Activated CD4-positive, alpha-beta T cell treated with anti-CD3 and anti-CD28 coated beads for 36 hours (primary cell): ENCODE data around the gene CRADD. TPM values are rescaled to one million over a fixed set of nuclear protein-coding genes. Genes with fewer than 3 reads are reported as not detected.
"Not testable (repeated sequence)": the region's sequence is repeated elsewhere in the genome, so short reads cannot be mapped to it uniquely, and the experiment has no call there.

Experiments
- ATAC-seq: fragments of 200-7000 bp; cut with Tn5 transposase; one replicate; pipeline ENCODE4 v1.10.0; 2021; ENCODE audit warnings: mild to moderate bottlenecking, moderate library complexity
- CTCF ChIA-PET: fragments of 350-600 bp; sonication (Branson Sonifier 250); formaldehyde crosslinking; loops from one replicate; lab custom pipeline; 2021; ENCODE audit warnings: antibody characterized with exemption; lab: Charles Lee
- POLR2A ChIA-PET: fragments of 350-600 bp; sonication (Branson Sonifier 250); formaldehyde crosslinking; loops from one replicate; lab custom pipeline; 2021; ENCODE audit warnings: antibody characterized with exemption, inconsistent platforms; lab: Charles Lee
- DNase-seq: peaks from one replicate; pipeline ENCODE4 v3.0.0-alpha.2; 2020
- H3K27ac Mint-ChIP-seq: one replicate; pipeline ENCODE4 v1.8.0; 2021; ENCODE audit warnings: mixed read lengths
- H3K27me3 Mint-ChIP-seq: one replicate; pipeline ENCODE4 v1.8.0; 2021; ENCODE audit warnings: mixed read lengths
- H3K36me3 Mint-ChIP-seq: one replicate; pipeline ENCODE4 v1.8.0; 2021; ENCODE audit warnings: low read depth, mixed read lengths
- H3K4me1 Mint-ChIP-seq: one replicate; pipeline ENCODE4 v1.8.0; 2021; ENCODE audit warnings: mixed read lengths
- H3K4me3 Mint-ChIP-seq: one replicate; pipeline ENCODE4 v1.8.0; 2021; ENCODE audit warnings: mild to moderate bottlenecking, moderate library complexity, mixed read lengths
- H3K9me3 Mint-ChIP-seq: one replicate; pipeline ENCODE4 v1.8.0; 2021; ENCODE audit warnings: low read depth, mixed read lengths
- intact Hi-C, 2 experiments: fragments of 100-400 bp; cut with DNase I in 1 of 2; cut with micrococcal nuclease in 1 of 2; formaldehyde crosslinking; loops; one replicate each; pipeline versions ENCODE4 v1.14.2 to v1.15.1; 2022 to 2024; cut with DNase I, micrococcal nuclease
- total RNA-seq, 2 experiments: library from RNA; stranded (reverse); gene quantifications; one replicate each; pipeline ENCODE4 v1.2.3, GENCODE V29; 2021

CRADD gene
- total RNA-seq, 2 experiments from 2014 or later, result 5.7 to 7.8 TPM

GRCh38 chr12:93748672-93749383 lies 71.7 kb downstream of the CRADD start:
- Mint-ChIP-seq H3K4me1 (peaks cover 8% of the 10 kb centered on the region), H3K27me3 (no peaks in the 10 kb centered on the region), H3K4me3 (no peak overlapping the region), H3K9me3 (peaks cover 11% of the 10 kb centered on the region), H3K27ac (no peak overlapping the region), H3K36me3 (peaks cover 10% of the 10 kb centered on the region)
- DNase-seq (no peak), ATAC-seq (no peak)
- CTCF ChIA-PET, result interaction anchor here (1.5 kb wide), 1 partner anchor 354 kb away, joined by 4 read pairs; no protein-coding TSS in a partner anchor
- intact Hi-C loops, result loop anchor here (10.0 kb wide), 1 partner anchor 244 kb away; no protein-coding TSS in a partner anchor
- POLR2A ChIA-PET, result no interaction called here

- DNase-seq (no peak), ATAC-seq (no peak)
- H3K36me3 Mint-ChIP-seq, result peaks cover 15% of the 10 kb centered on the region
- intact Hi-C loops, result loop anchor here (10.0 kb wide), 1 partner anchor 245 kb away; no protein-coding TSS in a partner anchor
- H3K27me3 Mint-ChIP-seq, result no peaks in the 10 kb centered on the region
- H3K4me3 Mint-ChIP-seq, result no peak overlapping the region
- peaks cover 14% of the 10 kb centered on the region for H3K9me3 Mint-ChIP-seq
- no peak overlapping the region for H3K27ac Mint-ChIP-seq
- peaks cover 8% of the 10 kb centered on the region for H3K4me1 Mint-ChIP-seq
- CTCF ChIA-PET, result interaction anchor here (1.5 kb wide), 1 partner anchor 353 kb away, joined by 4 read pairs; no protein-coding TSS in a partner anchor
- POLR2A ChIA-PET, result no interaction called here
Measured at GRCh38 chr12:93749515-93749914, 72.3 kb downstream of the CRADD start.

GRCh38 chr12:93750056-93750455 lies 72.9 kb downstream of the CRADD start:
- H3K9me3 Mint-ChIP-seq, result peaks cover 18% of the 10 kb centered on the region
- no peak overlapping the region for H3K27ac Mint-ChIP-seq
- ATAC-seq (no peak), DNase-seq (no peak)
- H3K36me3 Mint-ChIP-seq, result peaks cover 15% of the 10 kb centered on the region
- H3K4me1 Mint-ChIP-seq, result peaks cover 8% of the 10 kb centered on the region
- no peaks in the 10 kb centered on the region for H3K27me3 Mint-ChIP-seq
- H3K4me3 Mint-ChIP-seq, result no peak overlapping the region
- intact Hi-C loops, result no loop called here
- ChIA-PET POLR2A (no interaction called here), CTCF (no interaction called here)

GRCh38 chr12:93751864-93752610 lies 74.9 kb downstream of the CRADD start:
- ChIA-PET POLR2A (no interaction called here), CTCF (no interaction called here)
- Mint-ChIP-seq H3K4me1 (peaks cover 5% of the 10 kb centered on the region), H3K9me3 (peaks cover 18% of the 10 kb centered on the region), H3K36me3 (peaks cover 15% of the 10 kb centered on the region), H3K4me3 (no peak overlapping the region), H3K27me3 (no peaks in the 10 kb centered on the region), H3K27ac (no peak overlapping the region)
- ATAC-seq (no peak), DNase-seq (no peak)
- intact Hi-C loops, result no loop called here

GRCh38 chr12:93753285-93753684 lies 76.1 kb downstream of the CRADD start:
- no peak for DNase-seq
- ChIA-PET POLR2A (no interaction called here), CTCF (interaction anchor here (1.4 kb wide), 1 partner anchor 13 kb away, joined by 4 read pairs; no protein-coding TSS in a partner anchor)
- H3K36me3 Mint-ChIP-seq, result peaks cover 15% of the 10 kb centered on the region
- ATAC-seq, result no peak
- peaks cover 5% of the 10 kb centered on the region for H3K4me1 Mint-ChIP-seq
- H3K4me3 Mint-ChIP-seq, result no peak overlapping the region
- H3K27ac Mint-ChIP-seq, result no peak overlapping the region
- intact Hi-C loops, result no loop called here
- H3K9me3 Mint-ChIP-seq, result peaks cover 18% of the 10 kb centered on the region
- no peaks in the 10 kb centered on the region for H3K27me3 Mint-ChIP-seq

- Mint-ChIP-seq H3K4me3 (no peak overlapping the region), H3K4me1 (peaks cover 4% of the 10 kb centered on the region), H3K27ac (no peak overlapping the region), H3K27me3 (no peaks in the 10 kb centered on the region), H3K36me3 (peaks cover 15% of the 10 kb centered on the region), H3K9me3 (peaks cover 18% of the 10 kb centered on the region)
- intact Hi-C loops, result no loop called here
- no peak for ATAC-seq
- no peak for DNase-seq
- ChIA-PET CTCF (interaction anchor here (1.4 kb wide), 1 partner anchor 12 kb away, joined by 4 read pairs; no protein-coding TSS in a partner anchor), POLR2A (no interaction called here)
Measured at GRCh38 chr12:93753838-93754429, 76.8 kb downstream of the CRADD start.

GRCh38 chr12:93754859-93755258 lies 77.7 kb downstream of the CRADD start:
- intact Hi-C loops, POLR2A ChIA-PET, H3K4me3 Mint-ChIP-seq, CTCF ChIA-PET, H3K4me1 Mint-ChIP-seq, ATAC-seq, DNase-seq, H3K27me3 Mint-ChIP-seq, H3K27ac Mint-ChIP-seq: not testable (repeated sequence)
- Mint-ChIP-seq H3K36me3 (peaks cover 15% of the 10 kb centered on the region), H3K9me3 (peaks cover 18% of the 10 kb centered on the region)

GRCh38 chr12:93756288-93756687 lies 79.1 kb downstream of the CRADD start:
- no peaks in the 10 kb centered on the region for H3K27me3 Mint-ChIP-seq
- ATAC-seq, result no peak
- peaks cover 5% of the 10 kb centered on the region for H3K4me1 Mint-ChIP-seq
- no peak overlapping the region for H3K27ac Mint-ChIP-seq
- H3K4me3 Mint-ChIP-seq, result no peak overlapping the region
- intact Hi-C loops, result no loop called here
- ChIA-PET CTCF (no interaction called here), POLR2A (no interaction called here)
- no peak for DNase-seq
- H3K9me3 Mint-ChIP-seq, result peaks cover 18% of the 10 kb centered on the region
- peaks cover 15% of the 10 kb centered on the region for H3K36me3 Mint-ChIP-seq

GRCh38 chr12:93757792-93758694 lies 80.9 kb downstream of the CRADD start:
- H3K9me3 Mint-ChIP-seq, result peaks cover 11% of the 10 kb centered on the region
- DNase-seq (no peak), ATAC-seq (no peak)
- intact Hi-C loops, result no loop called here
- H3K4me3 Mint-ChIP-seq, result no peak overlapping the region
- peaks cover 5% of the 10 kb centered on the region for H3K4me1 Mint-ChIP-seq
- peaks cover 7% of the 10 kb centered on the region for H3K36me3 Mint-ChIP-seq
- CTCF ChIA-PET, result interaction anchor here (0.7 to 1.3 kb wide), 4 partner anchors 9 to 344 kb away, joined by 3 to 4 read pairs (median 4); no protein-coding TSS in a partner anchor
- no peaks in the 10 kb centered on the region for H3K27me3 Mint-ChIP-seq
- H3K27ac Mint-ChIP-seq, result no peak overlapping the region
- POLR2A ChIA-PET, result no interaction called here

GRCh38 chr12:93758801-93759373 lies 81.7 kb downstream of the CRADD start:
- CTCF ChIA-PET, result interaction anchor here (1.0 to 1.3 kb wide), 4 partner anchors 8 to 343 kb away, joined by 3 to 4 read pairs (median 4); no protein-coding TSS in a partner anchor
- peaks cover 5% of the 10 kb centered on the region for H3K4me1 Mint-ChIP-seq
- H3K27ac Mint-ChIP-seq, result no peak overlapping the region
- POLR2A ChIA-PET, result no interaction called here
- DNase-seq, result no peak
- H3K36me3 Mint-ChIP-seq, result peaks cover 5% of the 10 kb centered on the region
- H3K9me3 Mint-ChIP-seq, result peaks cover 8% of the 10 kb centered on the region
- intact Hi-C loops, result no loop called here
- ATAC-seq, result no peak
- H3K4me3 Mint-ChIP-seq, result no peak overlapping the region
- H3K27me3 Mint-ChIP-seq, result no peaks in the 10 kb centered on the region
